Sigmoid colon (tissue), 4 donors: Measurements from ENCODE around the gene COL2A1.

Source experiments
- CTCF ChIP-seq, 4 experiments: fragments of 450-650 bp in 3 of 4; fragments of 200-600 bp in 1 of 4; IDR thresholded peaks; one replicate each; pipeline ENCODE4 v1.5.1; 2016 to 2019; ENCODE audit warnings: antibody characterized with exemption in 4 of 4, mild to moderate bottlenecking in 3 of 4, moderate library complexity in 2 of 4
- EP300 ChIP-seq, 4 donors: sonication (generic); formaldehyde crosslinking; IDR thresholded peaks; one replicate each; pipeline ENCODE4 v1.6.1; 2017; ENCODE audit warnings: antibody characterized with exemption in 4 of 4
- POLR2A ChIP-seq, 2 donors: fragments of 450-650 bp; IDR thresholded peaks; one replicate each; pipeline ENCODE4 v1.6.1; 2016; ENCODE audit warnings: antibody characterized with exemption in 2 of 2, mild to moderate bottlenecking in 2 of 2, moderate library complexity in 2 of 2
- POLR2AphosphoS5 ChIP-seq, 4 donors: sonication (generic); formaldehyde crosslinking; IDR thresholded peaks; one replicate each; pipeline ENCODE4 v1.6.1; 2017; ENCODE audit warnings: antibody characterized with exemption in 4 of 4

- TF ChIP-seq CTCF (IDR thresholded peaks at IDR 0.05) (no peak), POLR2A (IDR thresholded peaks at IDR 0.05) (no peak), POLR2AphosphoS5 (IDR thresholded peaks at IDR 0.05) (no peak), EP300 (IDR thresholded peaks at IDR 0.05) (no peak)
These were observed 25.4 kb upstream of the COL2A1 start for GRCh38 chr12:48029491-48030172.
